ENCODE measurements around the gene PEX13.
A peak's percentile ranks its signal among the peaks of the same experiment; 100 is the strongest.
"Not testable (repeated sequence)": the region's sequence is repeated elsewhere in the genome, so short reads cannot be mapped to it uniquely, and the experiment has no call there.

PEX13 gene

GRCh38 chr2:60989259-60989658 lies 28.3 kb upstream of the PEX13 start:
- peaks cover 24% of the 10 kb centered on the region for H3K36me3 Mint-ChIP-seq (ENCODE audit: low read depth)
- H3K9me3 Mint-ChIP-seq, result peaks cover 18% of the 10 kb centered on the region
- H3K27ac Mint-ChIP-seq, result no peak overlapping the region
- H3K27me3 Mint-ChIP-seq (ENCODE audit: low read depth), result no peaks in the 10 kb centered on the region
- no peak overlapping the region for H3K4me3 Mint-ChIP-seq
- no peak for DNase-seq (ENCODE audit: low spot score)
- H3K4me1 Mint-ChIP-seq (ENCODE audit: low read depth), result peaks cover 4% of the 10 kb centered on the region

DNA sequence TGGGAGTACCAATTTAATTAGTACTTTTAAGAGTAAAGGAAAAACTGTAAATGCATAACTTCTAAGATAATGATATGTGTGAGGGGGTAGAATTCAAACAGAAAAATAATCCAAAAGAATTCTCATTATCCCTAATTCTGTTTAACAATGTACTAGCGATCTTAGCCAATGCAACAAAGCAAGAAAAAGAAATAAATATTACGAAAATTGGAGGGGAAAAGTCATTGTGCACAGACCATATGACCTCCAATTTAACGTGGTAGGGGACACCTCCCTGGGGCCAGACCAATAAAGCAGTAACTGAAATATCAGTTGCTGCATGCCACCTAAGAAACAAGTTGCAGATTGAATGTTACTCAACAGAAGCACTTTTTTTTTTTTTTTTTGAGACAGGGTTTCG lies 25.9 kb upstream of the PEX13 start:
- no peaks in the 10 kb centered on the region for H3K27me3 Mint-ChIP-seq (ENCODE audit: low read depth)
- H3K27ac Mint-ChIP-seq, result no peak overlapping the region
- H3K9me3 Mint-ChIP-seq, result peaks cover 18% of the 10 kb centered on the region
- H3K36me3 Mint-ChIP-seq (ENCODE audit: low read depth), result peaks cover 22% of the 10 kb centered on the region
- H3K4me3 Mint-ChIP-seq, result no peak overlapping the region
- peaks cover 4% of the 10 kb centered on the region for H3K4me1 Mint-ChIP-seq (ENCODE audit: low read depth)
- no peak for DNase-seq (ENCODE audit: low spot score)

- peak overlapping the region; percentile 53 for H3K27ac Mint-ChIP-seq
- DNase-seq (ENCODE audit: low spot score), result no peak
- peaks cover 22% of the 10 kb centered on the region for H3K36me3 Mint-ChIP-seq (ENCODE audit: low read depth)
- H3K4me3 Mint-ChIP-seq, result no peak overlapping the region
- peaks cover 4% of the 10 kb centered on the region for H3K4me1 Mint-ChIP-seq (ENCODE audit: low read depth)
- peaks cover 18% of the 10 kb centered on the region for H3K9me3 Mint-ChIP-seq
- no peaks in the 10 kb centered on the region for H3K27me3 Mint-ChIP-seq (ENCODE audit: low read depth)
These were observed 24.5 kb upstream of the PEX13 start for GRCh38 chr2:60992985-60993392.

DNA sequence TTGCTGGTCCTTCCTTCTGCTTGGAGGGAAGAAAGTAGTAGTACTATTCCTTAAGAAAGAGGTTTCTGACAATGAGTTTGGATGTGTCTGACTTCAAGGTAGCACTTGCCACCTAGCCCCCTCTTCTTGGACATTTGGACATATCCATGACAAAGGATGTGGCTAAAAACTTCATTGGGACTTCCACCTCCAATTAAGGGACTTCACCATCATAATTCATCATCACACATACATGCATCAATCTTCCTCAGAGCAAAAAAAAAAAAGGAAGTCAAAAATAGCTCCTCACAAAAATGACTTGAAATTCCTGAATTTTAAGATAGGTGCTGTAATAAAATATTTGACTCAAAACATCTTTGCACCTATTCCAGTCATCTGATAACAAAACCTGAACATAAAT lies 23.4 kb upstream of the PEX13 start:
- peaks cover 4% of the 10 kb centered on the region for H3K4me1 Mint-ChIP-seq (ENCODE audit: low read depth)
- no peak overlapping the region for H3K4me3 Mint-ChIP-seq
- no peak overlapping the region for H3K27ac Mint-ChIP-seq
- no peak for DNase-seq (ENCODE audit: low spot score)
- H3K9me3 Mint-ChIP-seq, result peaks cover 18% of the 10 kb centered on the region
- H3K36me3 Mint-ChIP-seq (ENCODE audit: low read depth), result peaks cover 22% of the 10 kb centered on the region
- no peaks in the 10 kb centered on the region for H3K27me3 Mint-ChIP-seq (ENCODE audit: low read depth)

DNA sequence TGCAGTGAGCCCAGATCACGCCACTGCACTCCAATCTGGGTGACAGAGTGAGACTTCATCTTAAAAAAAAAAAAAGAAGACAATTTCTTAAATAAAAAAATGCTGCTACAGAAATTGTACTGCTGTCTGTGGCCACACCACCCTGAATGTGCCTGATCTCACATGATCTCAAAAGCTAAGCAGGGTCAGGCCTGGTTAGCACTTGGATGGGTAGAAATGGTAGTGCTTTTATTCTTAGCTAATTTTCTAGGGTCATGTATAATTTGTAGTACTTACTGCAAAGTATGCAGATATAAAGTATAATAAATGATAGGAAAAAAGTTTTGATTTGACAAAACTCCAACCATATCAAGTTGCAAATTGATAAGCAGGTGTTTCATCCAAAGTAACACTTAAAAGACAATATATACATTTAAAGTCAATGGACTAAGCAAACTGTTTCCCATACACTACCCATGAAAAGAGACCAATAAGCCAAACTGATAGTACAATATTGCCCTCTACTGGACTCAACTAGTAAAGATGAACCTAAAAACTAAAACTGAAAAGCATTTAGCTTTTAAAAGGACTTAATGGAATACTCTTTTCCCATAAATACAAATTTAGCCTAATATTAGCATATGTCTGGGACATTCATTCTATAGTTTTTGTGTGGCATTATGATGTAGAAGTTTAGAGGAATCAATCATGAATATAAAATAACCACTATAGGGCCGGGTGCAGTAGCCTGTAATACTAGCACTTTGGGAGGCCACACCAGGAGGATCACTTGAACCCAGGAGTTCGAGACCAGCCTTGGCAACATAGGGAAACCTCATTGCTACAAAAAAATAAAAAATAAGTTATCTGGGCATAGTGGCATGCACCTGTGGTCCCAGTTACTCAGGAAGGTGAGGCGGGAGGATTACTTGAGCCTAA lies 18.6 kb upstream of the PEX13 start:
- Mint-ChIP-seq H3K27me3 (ENCODE audit: low read depth) (no peaks in the 10 kb centered on the region), H3K36me3 (ENCODE audit: low read depth) (peaks cover 2% of the 10 kb centered on the region), H3K4me3 (no peak overlapping the region), H3K4me1 (ENCODE audit: low read depth) (no peaks in the 10 kb centered on the region), H3K9me3 (no peaks in the 10 kb centered on the region), H3K27ac (no peak overlapping the region)
- no peak for DNase-seq (ENCODE audit: low spot score)

- H3K27me3 Mint-ChIP-seq (ENCODE audit: low read depth), result no peaks in the 10 kb centered on the region
- H3K27ac Mint-ChIP-seq, result no peak overlapping the region
- DNase-seq (ENCODE audit: low spot score), result no peak
- no peaks in the 10 kb centered on the region for H3K4me1 Mint-ChIP-seq (ENCODE audit: low read depth)
- H3K4me3 Mint-ChIP-seq, result no peak overlapping the region
- peaks cover 2% of the 10 kb centered on the region for H3K36me3 Mint-ChIP-seq (ENCODE audit: low read depth)
- H3K9me3 Mint-ChIP-seq, result no peaks in the 10 kb centered on the region
These were observed 11.8 kb upstream of the PEX13 start for GRCh38 chr2:61005736-61006135.

GRCh38 chr2:61006486-61007105 lies 10.9 kb upstream of the PEX13 start:
- H3K9me3 Mint-ChIP-seq, result no peaks in the 10 kb centered on the region
- no peaks in the 10 kb centered on the region for H3K4me1 Mint-ChIP-seq (ENCODE audit: low read depth)
- DNase-seq (ENCODE audit: low spot score), result no peak
- no peak overlapping the region for H3K27ac Mint-ChIP-seq
- H3K4me3 Mint-ChIP-seq, result no peak overlapping the region
- H3K27me3 Mint-ChIP-seq (ENCODE audit: low read depth), result no peaks in the 10 kb centered on the region
- peaks cover 2% of the 10 kb centered on the region for H3K36me3 Mint-ChIP-seq (ENCODE audit: low read depth)

DNA sequence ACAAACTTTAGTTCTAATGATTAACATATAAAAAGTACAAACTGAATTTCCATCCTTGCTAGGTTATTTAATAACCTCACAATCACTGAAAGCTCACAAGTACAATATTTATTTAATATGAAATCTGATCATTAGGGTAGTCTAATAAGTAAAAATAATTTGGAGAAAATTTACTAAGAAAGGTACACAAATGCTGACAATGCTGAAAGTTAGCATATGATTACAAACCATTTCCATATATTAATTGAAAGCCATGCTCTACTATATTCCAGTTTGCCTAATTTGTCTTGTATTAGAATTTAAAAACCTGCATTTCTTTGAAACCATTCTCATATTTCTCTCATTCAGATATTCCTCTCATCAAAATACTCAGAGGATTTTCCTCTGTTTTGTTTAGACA lies 8.2 kb upstream of the PEX13 start:
- DNase-seq (ENCODE audit: low spot score), result no peak
- H3K27me3 Mint-ChIP-seq (ENCODE audit: low read depth), result no peaks in the 10 kb centered on the region
- no peaks in the 10 kb centered on the region for H3K9me3 Mint-ChIP-seq
- no peak overlapping the region for H3K4me3 Mint-ChIP-seq
- H3K36me3 Mint-ChIP-seq (ENCODE audit: low read depth), result peaks cover 3% of the 10 kb centered on the region
- H3K4me1 Mint-ChIP-seq (ENCODE audit: low read depth), result peaks cover 2% of the 10 kb centered on the region
- no peak overlapping the region for H3K27ac Mint-ChIP-seq

GRCh38 chr2:61011678-61012077 lies 5.8 kb upstream of the PEX13 start:
- H3K4me1 Mint-ChIP-seq (ENCODE audit: low read depth), result peaks cover 11% of the 10 kb centered on the region
- no peak for DNase-seq (ENCODE audit: low spot score)
- H3K27ac Mint-ChIP-seq, result no peak overlapping the region
- H3K27me3 Mint-ChIP-seq (ENCODE audit: low read depth), result no peaks in the 10 kb centered on the region
- H3K4me3 Mint-ChIP-seq, result no peak overlapping the region
- H3K9me3 Mint-ChIP-seq, result no peaks in the 10 kb centered on the region
- H3K36me3 Mint-ChIP-seq (ENCODE audit: low read depth), result peaks cover 3% of the 10 kb centered on the region

GRCh38 chr2:61012303-61012702 lies 5.2 kb upstream of the PEX13 start:
- H3K4me1 Mint-ChIP-seq (ENCODE audit: low read depth), result peaks cover 13% of the 10 kb centered on the region
- H3K4me3 Mint-ChIP-seq; H3K27ac Mint-ChIP-seq; H3K36me3 Mint-ChIP-seq (ENCODE audit: low read depth); H3K27me3 Mint-ChIP-seq (ENCODE audit: low read depth); DNase-seq (ENCODE audit: low spot score); H3K9me3 Mint-ChIP-seq: not testable (repeated sequence)

DNA sequence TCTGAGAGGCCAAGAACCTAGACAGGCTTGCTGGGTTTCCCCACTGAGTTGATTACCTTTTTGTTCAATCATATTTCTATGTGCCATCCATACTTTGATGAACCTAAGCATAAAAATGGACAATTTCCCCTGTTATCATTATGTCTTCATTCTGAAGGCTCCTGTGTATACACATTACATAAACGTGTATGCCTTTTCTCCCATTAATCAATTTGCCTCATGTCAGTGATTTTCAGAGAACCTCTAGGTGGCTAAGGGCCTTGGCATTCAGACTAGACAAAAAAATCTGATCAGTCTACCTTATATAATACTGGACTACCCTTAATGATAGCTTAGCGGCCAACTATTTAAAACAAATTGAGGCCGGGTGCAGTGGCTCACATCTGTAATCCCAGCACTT lies 4.1 kb upstream of the PEX13 start:
- no peak for DNase-seq (ENCODE audit: low spot score)
- no peaks in the 10 kb centered on the region for H3K27me3 Mint-ChIP-seq (ENCODE audit: low read depth)
- no peaks in the 10 kb centered on the region for H3K9me3 Mint-ChIP-seq
- H3K4me3 Mint-ChIP-seq, result no peak overlapping the region
- peaks cover 15% of the 10 kb centered on the region for H3K4me1 Mint-ChIP-seq (ENCODE audit: low read depth)
- peaks cover 3% of the 10 kb centered on the region for H3K36me3 Mint-ChIP-seq (ENCODE audit: low read depth)
- no peak overlapping the region for H3K27ac Mint-ChIP-seq

GRCh38 chr2:61014763-61015162 lies 2.8 kb upstream of the PEX13 start:
- Mint-ChIP-seq H3K4me1 (ENCODE audit: low read depth) (peaks cover 25% of the 10 kb centered on the region), H3K4me3 (peak overlapping the region; percentile 3), H3K36me3 (ENCODE audit: low read depth) (peaks cover 1% of the 10 kb centered on the region), H3K27me3 (ENCODE audit: low read depth) (no peaks in the 10 kb centered on the region), H3K9me3 (no peaks in the 10 kb centered on the region), H3K27ac (no peak overlapping the region)
- DNase-seq (ENCODE audit: low spot score), result no peak

- Mint-ChIP-seq H3K27ac (no peak overlapping the region), H3K27me3 (ENCODE audit: low read depth) (no peaks in the 10 kb centered on the region), H3K4me3 (peak overlapping the region; percentile 100), H3K36me3 (ENCODE audit: low read depth) (peaks cover 5% of the 10 kb centered on the region), H3K9me3 (no peaks in the 10 kb centered on the region), H3K4me1 (ENCODE audit: low read depth) (peaks cover 27% of the 10 kb centered on the region)
- DNase-seq (ENCODE audit: low spot score), result no peak
These were observed 1.5 kb upstream of the PEX13 start for GRCh38 chr2:61015976-61016375.

- H3K4me1 Mint-ChIP-seq (ENCODE audit: low read depth), result peaks cover 28% of the 10 kb centered on the region
These were observed 1.0 kb upstream of the PEX13 start for GRCh38 chr2:61016392-61017002.

More at GRCh38 chr2:61016392-61017002, 1.0 kb upstream of the PEX13 start:
- Mint-ChIP-seq H3K27me3 (ENCODE audit: low read depth) (no peaks in the 10 kb centered on the region), H3K27ac (peak overlapping the region; percentile 94), H3K4me3 (peak overlapping the region; percentile 100), H3K9me3 (no peaks in the 10 kb centered on the region), H3K36me3 (ENCODE audit: low read depth) (peaks cover 7% of the 10 kb centered on the region)
- DNase-seq (ENCODE audit: low spot score), result peak; percentile 64
